WI38 (cell line): ENCODE data around the gene CEP170B.
A peak's percentile ranks its signal among the peaks of the same experiment; 100 is the strongest.
"Not testable (repeated sequence)": the region's sequence is repeated elsewhere in the genome, so short reads cannot be mapped to it uniquely, and the experiment has no call there.

Experiments
- H3K4me3 ChIP-seq: 2 replicates; pipeline ENCODE4 v1.5.1; 2011; ENCODE audit warnings: low read depth, mild to moderate bottlenecking, control low read depth, low read length
- TF ChIP-seq, protein P1 (sequence below): IDR thresholded peaks from 2 replicates; pipeline ENCODE4 v1.5.1; 2012; ENCODE audit warnings: low read depth, mild to moderate bottlenecking, control low read depth, low read length

The CEP170B gene

DNA sequence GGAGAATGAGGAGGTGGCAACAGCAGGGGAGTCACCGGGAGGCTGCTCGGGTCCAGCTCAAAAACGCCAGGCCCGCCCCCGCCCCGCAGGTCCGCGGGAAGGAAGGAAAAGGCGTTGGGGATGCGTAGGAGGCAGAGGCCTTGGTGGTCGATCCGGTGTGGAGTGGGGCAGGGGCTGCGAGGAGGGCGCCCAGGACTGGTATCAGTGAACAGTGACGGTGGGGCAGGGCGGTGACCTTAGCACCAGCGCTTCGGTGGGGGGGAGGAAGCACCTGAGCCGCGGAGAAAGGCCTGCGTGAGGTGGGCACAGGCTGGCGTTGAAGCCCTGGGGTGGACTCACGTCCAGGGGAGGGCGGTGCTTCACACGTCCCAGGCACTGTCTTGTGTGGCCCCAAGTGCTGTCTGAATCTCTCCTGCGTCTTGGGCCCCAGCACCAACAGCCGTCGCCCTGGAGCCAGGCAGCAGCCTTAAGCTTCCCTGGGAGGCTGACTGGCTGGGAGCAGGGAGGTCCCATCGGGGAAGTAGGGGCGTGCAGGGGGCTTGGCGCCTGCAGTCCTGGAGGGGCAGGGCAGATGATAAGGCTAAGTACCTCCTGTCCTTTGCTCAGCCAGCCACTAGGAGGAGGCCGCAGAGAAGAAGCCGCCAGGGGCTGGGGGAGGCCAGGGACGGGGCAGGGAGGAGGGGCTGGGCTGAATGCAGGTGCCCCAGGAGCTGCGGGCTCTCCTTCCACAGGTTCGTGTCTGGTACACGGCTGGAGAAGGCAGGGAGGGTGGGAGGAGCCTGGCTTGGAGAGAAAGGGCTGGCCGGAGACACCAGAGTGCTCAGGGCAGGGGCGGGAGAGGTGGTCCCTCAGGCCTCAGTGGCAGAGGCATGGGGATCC, 37.7 kb upstream of the CEP170B start:
- TF ChIP-seq, protein P1, sequence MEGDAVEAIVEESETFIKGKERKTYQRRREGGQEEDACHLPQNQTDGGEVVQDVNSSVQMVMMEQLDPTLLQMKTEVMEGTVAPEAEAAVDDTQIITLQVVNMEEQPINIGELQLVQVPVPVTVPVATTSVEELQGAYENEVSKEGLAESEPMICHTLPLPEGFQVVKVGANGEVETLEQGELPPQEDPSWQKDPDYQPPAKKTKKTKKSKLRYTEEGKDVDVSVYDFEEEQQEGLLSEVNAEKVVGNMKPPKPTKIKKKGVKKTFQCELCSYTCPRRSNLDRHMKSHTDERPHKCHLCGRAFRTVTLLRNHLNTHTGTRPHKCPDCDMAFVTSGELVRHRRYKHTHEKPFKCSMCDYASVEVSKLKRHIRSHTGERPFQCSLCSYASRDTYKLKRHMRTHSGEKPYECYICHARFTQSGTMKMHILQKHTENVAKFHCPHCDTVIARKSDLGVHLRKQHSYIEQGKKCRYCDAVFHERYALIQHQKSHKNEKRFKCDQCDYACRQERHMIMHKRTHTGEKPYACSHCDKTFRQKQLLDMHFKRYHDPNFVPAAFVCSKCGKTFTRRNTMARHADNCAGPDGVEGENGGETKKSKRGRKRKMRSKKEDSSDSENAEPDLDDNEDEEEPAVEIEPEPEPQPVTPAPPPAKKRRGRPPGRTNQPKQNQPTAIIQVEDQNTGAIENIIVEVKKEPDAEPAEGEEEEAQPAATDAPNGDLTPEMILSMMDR = peak; percentile 50
- peak overlapping the region; percentile 35; the same call in 1 of the 2 replicates for H3K4me3 ChIP-seq

DNA sequence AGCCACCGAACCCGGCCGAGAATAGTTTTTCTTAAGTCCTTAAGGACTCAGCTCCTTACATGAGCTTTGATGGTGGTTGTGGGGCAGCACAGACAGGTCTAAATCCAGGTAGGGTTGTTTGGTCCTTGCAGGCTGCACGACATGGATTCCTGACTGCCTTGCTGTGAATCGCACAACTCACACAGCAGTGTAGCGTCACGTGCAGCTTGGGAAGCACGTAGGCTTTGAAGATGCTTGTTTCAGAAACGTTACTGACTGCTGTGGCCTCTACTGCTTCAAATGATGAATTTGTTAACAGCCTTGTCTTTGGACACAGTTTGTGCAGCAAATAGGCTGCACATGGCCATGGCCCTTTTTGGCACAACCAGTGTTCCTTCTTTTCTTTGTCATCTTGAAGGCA, 34.3 kb upstream of the CEP170B start:
- no peak overlapping the region for H3K4me3 ChIP-seq
- TF ChIP-seq, protein P1 = no peak

DNA sequence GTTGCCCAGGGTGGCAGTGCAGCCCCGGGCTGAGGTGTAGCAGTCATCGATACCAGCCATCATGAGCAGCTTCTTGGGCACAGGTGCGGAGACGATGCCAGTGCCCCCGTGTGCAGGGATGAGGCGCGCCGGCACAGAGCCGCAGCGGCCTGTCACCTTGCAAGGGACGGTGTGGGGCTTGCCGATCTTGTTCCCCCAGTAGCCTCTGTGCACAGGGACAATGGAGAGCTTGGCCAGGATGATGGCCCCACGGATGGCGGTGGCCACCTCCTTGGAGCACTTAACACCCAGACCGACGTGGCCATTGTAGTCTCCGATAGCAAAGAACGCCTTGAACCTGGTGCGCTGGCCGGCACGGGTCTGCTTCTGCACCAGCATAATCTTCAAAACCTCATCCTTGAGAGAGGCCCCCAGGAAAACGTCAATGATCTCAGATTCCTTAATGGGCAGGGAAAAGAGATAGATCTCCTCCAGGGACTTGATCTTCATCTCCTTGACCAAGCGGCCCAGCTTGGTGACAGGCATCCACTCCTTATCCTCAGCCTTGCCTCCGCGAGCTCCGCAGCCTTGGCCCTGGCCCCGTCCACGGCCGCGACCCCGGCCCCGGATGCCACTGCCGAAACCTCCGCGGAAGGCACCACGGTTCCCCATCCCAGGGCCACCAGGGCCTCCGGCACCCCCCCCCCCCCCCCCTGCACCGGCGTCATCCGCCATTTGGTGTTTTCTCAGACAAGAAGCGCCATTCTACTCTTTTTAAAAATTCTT, 28.7 kb upstream of the CEP170B start:
- H3K4me3 ChIP-seq = not testable (repeated sequence)

DNA sequence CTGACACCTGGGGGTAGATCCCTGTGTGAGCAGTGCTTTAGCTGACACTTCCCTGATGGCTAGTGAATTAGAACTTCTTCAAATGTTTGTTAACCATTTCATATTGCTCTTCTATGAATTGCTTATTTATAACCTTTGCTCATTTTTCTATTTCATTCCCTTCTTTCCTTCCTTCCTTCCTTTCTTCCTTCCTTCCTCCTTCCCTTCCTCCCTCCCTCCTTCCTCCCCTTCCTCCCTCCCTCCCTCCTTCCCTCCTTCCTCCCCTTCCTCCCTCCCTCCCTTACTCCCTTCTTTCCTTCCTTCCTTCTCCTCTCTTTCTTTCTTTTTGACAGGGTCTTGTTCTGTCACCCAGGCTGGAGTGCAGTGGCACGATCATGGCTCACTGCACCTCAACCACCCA, 23.3 kb upstream of the CEP170B start:
- H3K4me3 ChIP-seq = no peak overlapping the region
- TF ChIP-seq, protein P1 = no peak

DNA sequence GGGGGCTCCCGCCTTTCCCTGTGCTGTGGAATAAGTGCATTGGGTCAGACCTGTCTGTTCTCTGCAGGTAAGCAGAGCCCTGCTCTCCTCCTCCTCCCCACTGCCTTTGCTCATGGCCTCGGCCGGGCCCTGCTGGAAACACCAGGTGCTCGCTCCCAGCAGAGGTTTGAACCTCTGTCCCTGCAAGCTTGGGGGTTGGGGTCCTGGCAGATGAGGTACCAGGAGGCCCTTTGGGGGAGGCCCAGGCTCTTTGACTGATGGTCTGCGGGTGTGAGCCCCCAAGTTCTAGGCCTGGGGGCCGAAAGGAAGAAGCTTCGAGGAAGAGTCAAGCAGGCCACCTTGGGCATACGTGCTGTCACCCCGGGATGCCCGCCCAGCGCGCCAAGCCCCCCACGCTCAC, 22.1 kb upstream of the CEP170B start:
- TF ChIP-seq, protein P1 = no peak
- H3K4me3 ChIP-seq = no peak overlapping the region

DNA sequence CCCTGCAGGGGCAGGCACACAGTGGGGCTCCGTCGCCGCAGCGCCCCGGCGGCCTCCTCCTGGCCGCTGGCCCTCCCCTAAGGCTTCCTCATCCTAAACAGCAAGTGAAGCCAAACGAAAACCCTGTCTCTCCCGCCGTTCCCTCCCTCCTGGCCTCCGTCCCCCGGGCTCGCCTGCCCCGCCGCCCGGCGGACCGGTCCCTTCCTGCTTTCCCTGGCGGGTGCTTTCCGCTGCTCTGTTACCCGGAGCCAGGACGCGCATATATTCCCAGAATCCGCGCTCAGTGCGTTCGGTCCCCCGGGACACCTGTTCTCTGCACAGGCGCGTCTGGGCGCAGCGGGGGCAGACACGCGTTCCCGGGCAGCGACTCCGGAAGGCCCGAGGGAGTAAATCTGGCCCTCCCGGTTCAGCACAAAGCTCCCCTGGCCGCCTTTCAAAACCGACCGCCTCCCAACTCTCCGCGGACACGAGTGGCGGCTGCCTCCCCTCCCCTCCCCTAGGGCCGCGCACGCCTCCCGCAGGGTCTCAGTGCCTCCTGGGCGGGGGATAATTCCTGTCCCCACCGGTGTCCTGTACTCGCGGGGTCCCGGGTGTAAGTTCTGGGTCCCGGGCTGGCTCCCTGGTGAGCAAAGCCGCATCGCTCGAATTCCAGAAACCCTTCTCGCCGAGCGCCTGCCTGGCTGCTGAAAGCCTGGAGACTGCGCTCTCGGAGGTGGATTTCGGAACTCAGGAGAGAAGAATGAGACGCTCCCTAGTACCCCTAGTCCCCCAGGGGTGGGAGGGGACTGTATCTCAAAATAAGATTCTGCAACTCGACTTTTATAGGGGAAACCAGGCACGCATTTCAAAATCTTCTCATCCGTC, 21.4 kb upstream of the CEP170B start:
- TF ChIP-seq, protein P1 = no peak
- no peak overlapping the region for H3K4me3 ChIP-seq

DNA sequence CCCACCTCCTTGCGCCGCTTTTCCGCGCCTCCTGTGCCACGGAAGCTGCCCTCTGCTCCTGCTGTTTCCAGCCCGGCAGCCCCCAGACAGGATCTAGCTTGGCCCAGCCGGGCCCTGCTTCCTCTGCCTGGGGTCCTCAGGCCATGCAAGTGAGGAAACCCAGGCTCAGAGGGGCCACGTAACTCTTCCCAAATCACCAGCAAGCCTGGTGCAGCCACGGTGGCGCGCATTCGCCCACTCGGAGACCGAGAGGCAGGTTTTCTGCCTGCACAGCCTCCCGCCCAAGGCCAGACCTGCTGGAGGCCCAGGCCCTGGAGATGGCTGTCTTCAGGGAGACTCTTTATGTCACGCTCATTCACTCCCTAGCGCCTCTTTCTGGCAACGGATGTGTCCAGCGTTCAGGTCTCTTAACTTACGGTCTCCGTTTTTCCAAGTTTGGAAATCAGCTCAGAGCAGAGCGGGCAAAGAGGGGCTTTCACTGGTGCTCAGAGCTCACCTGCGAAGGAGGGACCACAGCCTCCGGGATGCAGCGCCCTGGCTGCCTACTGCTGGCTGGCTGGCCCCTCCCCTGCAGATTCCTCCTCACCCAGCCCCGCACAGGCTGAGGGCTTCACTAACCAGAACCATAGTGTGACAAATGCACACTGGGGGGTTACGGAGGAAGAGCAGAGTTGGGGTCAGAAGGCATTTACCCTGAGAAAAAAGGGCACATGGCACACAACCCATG, 20.6 kb upstream of the CEP170B start:
- TF ChIP-seq, protein P1 = no peak
- no peak overlapping the region for H3K4me3 ChIP-seq
